HL-60/S4 treated with phorbol 12-myristate 13-acetate at 8.2 ng/mL for 4 days and 3 days (cell line): ENCODE measurements around the gene TIMM17A.

Experiments used
- in situ Hi-C: fragments of 300-500 bp; cut with MboI; formaldehyde crosslinking; loops from 2 replicates; pipeline ENCODE4 v1.15.0; 2022; ENCODE audit warnings: low sequenced_read_pairs

The TIMM17A gene

DNA sequence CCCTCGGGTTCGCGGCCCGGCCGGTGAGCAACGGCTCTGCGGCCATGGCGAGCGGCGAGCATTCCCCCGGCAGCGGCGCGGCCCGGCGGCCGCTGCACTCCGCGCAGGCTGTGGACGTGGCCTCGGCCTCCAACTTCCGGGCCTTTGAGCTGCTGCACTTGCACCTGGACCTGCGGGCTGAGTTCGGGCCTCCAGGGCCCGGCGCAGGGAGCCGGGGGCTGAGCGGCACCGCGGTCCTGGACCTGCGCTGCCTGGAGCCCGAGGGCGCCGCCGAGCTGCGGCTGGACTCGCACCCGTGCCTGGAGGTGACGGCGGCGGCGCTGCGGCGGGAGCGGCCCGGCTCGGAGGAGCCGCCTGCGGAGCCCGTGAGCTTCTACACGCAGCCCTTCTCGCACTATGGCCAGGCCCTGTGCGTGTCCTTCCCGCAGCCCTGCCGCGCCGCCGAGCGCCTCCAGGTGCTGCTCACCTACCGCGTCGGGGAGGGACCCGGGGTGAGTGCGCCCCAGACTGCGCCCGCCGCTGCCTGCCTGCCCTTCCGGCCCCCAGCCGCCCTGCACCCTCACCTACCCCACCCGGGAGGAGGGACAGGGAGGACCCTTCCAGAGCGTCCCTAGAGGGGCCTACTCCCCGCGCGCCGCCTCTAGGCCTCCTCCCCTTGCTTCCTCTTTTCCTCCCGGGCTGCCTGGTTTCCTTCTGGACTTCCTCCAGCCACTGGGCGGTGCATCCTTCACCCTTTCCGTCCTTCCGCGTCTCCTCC is 27.5 kb downstream of the TIMM17A start, which contains the start of gene RNPEP:
TSS of gene RNPEP (plus strand) at position 26 of the 757 bp plus-strand sequence. CDS start at position 45, 19 bp downstream.
- in situ Hi-C loops = no loop called here

DNA sequence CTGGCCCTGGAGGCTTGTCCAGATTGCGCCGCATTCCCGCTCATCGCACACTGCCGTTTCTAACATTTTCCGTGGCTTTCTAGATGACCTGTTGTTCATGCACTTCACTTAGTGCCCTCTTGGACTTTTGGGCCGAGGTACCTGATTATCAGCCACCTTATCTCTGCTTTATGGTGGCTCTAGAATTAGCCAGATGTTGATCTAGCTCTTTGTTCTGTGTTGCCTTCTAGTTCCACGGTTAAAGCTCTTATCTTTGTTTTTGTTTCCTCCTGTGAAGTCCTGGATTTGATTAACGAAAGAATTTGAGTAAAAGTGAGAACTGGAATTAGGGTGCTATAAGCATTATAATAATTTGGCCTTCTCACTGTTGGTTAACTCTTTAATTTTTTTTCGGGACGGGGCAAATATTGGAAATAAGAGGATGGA is 28.1 kb downstream of the TIMM17A start:
- in situ Hi-C loops = no loop called here

DNA sequence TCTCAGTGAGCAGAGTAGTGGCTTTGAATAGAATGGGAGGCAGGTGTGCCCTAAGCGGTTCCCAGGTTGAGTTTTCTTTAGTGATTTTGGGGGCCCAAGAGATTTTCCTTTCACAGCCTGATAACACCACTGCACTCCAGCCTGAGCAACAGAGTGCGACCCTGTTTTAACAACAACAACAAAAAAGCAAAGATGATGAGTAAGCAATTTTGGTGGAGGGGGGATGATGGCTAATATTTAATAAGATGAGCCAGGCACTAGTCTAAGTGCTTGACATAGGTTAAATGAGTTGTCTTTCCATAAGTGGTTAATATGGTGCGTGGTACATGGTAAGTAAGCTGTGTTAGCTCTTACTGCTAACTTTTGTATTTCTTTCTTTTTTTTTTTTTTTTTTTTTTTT is 29.1 kb downstream of the TIMM17A start:
- in situ Hi-C loops = no loop called here

DNA sequence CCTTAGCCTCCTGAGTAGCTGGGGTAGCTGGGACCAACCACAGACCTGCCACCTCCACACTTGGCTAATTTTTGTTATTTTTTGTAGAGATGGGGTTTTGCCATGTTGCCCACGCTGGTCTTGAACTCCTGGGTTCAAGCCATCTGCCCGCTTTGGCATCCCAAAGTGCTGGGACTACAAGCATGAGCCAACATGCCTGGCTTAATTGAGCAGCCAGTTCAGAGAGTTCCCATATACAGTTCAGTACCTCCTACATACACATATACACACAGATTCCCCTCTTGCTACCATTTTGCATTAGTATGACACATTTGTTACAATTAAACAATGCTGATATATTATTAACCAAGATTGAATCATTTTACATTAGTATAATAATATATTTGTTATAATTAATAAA is 30.1 kb downstream of the TIMM17A start:
- in situ Hi-C loops = no loop called here

DNA sequence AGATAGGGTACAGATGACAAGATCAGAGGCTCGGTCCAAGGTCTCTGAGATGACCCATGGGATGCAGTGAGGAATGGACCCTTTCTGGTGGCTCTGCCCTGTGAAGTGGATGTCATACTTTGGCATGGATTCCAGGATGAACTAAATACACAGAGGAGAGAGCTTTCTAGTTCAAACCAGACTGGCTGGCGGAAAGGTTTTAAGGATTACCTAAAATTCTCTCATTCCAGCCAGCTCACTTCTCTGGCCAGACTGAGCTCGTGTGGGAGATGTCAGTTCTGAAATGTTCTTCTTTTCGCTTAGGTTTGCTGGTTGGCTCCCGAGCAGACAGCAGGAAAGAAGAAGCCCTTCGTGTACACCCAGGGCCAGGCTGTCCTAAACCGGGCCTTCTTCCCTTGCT is 33.3 kb downstream of the TIMM17A start:
- in situ Hi-C loops = no loop called here

DNA sequence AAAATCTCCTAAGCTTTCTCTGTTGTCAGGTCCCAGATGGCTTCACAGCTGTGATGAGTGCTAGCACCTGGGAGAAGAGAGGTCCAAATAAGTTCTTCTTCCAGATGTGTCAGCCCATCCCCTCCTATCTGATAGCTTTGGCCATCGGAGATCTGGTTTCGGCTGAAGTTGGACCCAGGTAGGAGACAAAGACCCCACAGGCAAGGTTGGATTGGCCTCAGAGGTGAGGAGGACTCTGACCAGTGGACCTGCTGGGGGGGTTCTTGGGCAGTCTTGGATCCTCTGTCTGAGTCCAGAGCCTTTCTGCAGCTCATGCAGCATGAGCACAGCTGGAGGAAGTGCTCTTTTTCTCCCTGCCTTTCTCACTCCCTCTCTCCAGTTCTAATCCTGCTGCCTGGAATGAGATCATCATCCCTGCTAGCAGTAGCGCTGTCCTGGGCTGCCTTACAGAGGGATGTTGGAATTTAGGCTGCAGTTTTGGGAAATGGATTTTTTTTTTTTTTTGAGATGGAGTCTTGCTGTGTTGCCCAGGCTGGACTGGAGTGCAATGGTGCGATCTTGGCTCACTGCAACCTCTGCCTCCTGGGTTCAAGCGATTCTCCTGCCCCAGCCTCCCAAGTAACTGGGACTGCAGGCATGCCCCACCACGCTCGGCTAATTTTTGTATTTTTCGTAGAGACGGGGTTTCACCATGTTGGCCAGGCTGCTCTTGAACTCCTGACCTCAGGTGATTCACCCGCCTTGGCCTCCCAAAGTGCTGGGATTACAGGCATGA is 34.2 kb downstream of the TIMM17A start:
- in situ Hi-C loops = no loop called here

DNA sequence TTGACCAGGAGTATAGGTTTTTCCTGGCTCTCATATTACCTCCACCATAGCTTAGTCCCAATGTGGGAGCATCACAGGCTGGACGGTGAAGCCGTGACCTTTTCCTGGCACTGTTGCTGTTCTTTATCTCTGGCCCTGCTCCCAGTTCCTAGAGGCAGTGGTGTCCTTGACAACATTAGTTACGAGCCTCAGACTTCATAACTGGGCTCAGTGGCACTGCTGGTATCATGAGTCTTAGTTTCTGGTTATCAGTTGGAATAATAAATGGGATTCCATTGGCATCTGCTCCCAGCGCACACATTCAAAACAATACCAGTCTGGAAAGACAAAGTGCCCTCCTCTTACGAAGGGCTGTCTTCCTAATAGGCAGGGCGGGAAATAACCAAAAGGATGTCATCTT is 35.1 kb downstream of the TIMM17A start:
- in situ Hi-C loops = no loop called here

DNA sequence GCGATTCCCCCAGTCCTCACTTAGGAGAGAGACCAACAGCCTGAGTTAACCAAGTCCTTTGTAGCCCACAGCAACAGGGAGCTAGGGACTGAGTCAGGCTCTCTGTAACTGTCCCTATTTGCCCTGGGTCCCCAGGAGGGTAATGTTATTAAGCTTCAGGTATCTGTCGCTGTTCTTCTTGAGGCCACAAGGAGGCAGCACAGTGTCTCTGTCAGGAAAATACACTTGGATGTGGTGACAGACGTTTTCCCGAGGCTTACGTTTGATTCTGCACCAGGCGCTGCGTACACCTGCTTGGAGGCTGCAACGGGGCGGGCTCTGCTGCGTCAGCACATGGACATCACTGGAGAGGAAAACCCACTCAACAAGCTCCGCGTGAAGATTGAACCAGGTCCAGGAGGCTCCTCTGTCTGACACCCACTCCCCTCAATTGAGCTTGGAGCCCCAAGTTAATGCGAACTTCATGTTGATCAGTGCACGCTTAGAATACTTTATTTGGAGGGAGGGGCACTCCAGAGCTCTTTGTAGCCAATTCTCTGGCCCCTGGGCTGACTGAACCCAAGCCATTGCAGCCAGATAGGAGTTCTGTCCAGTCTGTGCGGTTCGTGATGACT is 44.4 kb downstream of the TIMM17A start:
- in situ Hi-C loops = loop anchor here (5.0 kb wide), 1 partner anchor 118 kb away; no protein-coding TSS in a partner anchor

DNA sequence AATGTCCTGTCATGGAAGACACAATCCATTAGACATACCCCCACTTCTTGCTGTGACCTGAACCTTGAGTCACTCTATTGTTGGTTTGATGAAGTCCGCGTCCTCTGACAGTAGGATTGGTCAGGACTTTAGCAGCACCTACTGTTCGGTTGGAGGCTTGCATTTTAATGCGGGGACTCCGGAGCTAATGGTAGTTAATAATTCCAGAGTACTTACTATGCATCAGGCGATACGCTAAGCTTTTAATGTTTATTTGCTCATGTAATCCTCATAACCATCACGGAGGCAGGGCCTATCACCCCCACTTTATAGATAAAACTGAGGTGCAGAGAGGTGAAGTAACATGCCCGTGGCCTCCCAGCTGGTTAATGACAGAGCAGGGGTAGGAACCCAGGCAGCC is 47.2 kb downstream of the TIMM17A start:
- in situ Hi-C loops = loop anchor here (5.0 kb wide), 1 partner anchor 115 kb away; no protein-coding TSS in a partner anchor

DNA sequence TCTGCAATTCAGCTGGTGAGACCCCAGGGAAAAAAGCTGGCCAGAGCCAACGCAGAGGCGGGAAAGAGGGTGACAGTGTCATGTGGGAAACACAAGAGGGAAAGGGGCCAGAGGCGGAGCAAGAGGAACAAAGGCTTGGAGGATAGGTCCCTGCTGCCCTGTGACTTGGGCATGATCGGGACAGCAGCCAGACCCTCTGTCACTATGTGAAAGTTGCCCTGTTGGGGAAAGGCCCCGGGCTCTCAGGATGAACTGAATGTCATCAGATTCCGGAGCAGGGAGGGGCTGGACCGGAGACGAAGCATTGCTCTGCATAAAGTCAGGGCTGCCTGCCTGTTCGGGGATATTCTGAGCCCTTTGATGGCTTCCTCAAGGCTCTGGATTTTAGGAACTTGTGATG is 49.4 kb downstream of the TIMM17A start:
- in situ Hi-C loops = loop anchor here (5.0 kb wide), 1 partner anchor 113 kb away; no protein-coding TSS in a partner anchor

DNA sequence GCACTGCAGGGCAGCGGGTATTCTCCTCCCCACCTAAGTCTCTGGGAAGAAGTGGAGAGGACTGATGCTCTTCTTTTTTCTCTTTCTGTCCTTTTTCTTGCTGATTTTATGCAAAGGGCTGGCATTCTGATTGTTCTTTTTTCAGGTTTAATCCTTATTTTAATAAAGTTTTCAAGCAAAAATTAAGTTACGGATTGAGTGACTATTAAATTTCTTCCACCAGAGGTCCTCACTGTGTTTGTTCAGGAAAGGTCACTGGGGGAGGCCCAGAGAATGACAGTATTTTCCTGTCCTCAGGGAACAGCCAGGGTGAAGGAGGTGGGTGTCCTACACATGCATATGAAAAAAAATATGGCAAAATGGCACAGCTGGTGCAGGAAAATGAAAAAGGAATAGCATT is 50.7 kb downstream of the TIMM17A start:
- in situ Hi-C loops = no loop called here

DNA sequence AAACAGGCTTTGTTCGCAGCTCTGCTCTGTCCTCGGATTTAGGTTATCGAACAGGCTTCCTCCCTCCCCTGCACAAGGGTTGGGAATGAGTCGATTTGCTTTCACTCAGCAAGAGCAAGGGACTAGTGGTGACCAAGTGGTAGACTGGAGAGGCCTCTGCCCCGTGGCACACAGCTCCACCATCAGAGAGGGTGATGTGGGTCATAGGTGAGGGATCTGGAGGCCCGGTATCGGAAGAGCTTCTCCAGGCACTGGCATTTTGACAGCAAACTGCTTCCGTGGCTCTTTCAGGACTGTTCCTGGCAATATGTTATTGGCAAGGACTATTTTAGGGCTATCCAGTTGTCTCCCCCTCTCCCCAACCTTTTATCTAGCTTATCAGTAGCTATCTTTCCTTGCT is 52.0 kb downstream of the TIMM17A start:
- in situ Hi-C loops = no loop called here

DNA sequence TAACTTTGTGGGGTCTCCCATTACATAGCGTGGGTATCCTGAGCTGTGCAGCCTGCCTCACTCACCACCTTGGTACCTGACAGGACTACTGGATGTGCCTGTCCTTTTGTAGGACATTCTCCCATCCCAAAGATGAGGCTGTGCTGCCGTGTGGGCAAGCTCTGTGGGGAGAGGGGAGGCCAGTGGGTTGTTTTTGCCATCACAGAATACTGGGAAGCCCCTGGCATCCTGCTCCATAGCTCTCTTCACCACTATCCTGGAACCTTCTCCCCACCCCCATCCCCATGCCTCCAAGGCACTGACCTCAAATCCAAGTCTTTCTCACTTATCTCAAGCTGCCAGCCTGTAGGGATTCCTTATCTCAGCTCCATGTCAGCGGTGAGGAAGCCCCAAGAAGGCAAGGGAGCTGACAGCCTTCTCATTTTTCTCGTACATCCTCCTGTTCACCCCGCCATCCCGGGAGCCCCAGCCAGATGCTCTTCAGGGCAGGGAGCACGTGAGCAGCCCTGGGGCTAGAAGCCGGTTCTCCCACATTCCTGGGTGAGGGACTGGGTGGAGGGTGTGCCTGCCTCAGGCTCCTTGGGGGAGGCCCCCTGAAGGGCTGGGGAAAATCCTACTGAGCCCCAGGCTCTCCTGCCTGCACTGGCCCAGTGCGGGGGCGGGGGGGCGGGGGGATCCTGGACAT is 52.6 kb downstream of the TIMM17A start:
- in situ Hi-C loops = no loop called here

DNA sequence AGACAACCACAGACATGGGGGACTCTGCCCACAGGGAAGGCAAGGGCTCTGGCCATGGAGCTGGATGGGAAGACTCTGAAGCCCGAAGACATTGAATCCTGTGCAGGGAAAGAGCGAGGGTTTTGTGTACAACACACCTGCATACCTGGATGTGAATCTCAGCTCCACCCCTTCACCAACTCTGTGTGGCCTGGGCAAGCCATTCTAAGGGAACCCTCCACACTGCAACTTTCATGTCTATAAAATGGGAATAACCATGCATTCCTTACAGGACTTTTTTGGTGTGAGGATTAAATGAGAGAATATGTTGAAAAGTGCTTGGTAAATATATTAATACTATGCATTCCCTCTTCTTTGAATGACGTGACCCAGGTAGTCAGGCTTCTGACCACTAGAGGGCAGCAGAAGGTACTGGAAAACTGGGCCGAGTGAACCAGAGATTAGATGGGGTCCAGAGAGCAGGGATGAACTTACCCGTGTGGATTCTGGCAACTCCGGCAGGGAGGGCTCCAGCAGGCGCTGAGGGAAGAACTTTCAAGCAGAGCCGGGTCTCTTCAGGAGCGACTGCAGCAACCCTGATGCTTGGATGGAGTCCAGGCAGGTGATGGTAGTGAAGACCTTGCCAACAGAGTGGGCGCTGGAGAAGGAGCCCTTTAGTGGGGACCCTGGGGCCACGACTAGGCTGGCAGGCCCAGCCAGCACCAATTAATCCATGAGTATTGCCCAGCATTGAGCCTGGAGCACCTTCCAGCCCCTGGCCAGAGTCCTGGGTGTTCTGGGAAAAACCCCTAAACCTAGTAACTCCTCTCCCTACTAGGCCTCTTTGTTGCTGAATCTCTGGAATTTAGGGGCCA is 54.2 kb downstream of the TIMM17A start:
- in situ Hi-C loops = no loop called here

DNA sequence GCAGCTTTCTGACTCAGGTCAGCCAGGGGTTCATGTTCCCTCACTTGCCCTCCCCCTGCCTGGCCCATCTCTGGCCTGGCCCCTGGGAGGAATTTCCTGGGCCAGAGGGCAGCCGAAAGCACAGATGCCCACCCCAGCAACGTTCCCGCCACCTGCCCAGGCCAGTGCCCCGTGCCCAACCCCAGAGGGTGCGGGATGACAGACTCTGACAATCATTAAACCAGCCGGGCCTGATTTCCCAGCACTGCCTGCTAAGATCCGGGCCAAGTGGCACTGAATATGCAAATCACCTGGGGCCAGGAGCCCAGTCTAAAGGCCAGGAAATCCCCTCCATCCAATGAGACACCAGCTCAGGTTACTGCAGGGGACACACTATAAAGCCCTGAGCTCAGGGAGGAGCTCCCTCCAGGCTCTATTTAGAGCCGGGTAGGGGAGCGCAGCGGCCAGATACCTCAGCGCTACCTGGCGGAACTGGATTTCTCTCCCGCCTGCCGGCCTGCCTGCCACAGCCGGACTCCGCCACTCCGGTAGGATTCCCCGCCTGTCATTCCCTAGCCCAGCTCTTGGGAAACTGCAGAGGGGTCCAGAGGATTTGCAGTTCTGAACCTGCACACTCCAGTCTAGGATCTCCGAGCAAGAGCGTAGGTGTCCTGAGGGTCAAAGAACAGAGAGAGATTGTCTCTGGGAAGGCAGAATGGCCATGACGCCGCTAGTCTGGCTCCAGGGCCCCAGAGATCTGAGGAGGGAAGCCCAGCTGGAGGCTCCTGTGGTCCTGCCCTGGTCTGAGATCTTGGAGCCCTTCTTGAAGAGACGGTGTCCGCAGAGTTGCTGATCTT is 55.1 kb downstream of the TIMM17A start, which contains the start of gene ELF3:
TSS of gene ELF3 (plus strand) at position 408 of the 836 bp plus-strand sequence. CDS start 550 bp downstream, outside the sequence.
- in situ Hi-C loops = no loop called here

DNA sequence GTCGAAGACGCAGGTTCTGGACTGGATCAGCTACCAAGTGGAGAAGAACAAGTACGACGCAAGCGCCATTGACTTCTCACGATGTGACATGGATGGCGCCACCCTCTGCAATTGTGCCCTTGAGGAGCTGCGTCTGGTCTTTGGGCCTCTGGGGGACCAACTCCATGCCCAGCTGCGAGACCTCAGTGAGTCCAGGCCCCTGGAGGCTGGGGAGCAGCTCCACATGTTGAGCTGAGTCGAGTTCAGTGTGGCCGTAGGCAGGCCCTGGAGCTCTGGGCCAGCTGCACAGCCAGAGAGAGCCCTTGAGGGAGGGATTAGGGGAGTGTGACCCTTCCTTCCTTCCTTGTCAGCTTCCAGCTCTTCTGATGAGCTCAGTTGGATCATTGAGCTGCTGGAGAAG is 56.7 kb downstream of the TIMM17A start:
- in situ Hi-C loops = no loop called here

DNA sequence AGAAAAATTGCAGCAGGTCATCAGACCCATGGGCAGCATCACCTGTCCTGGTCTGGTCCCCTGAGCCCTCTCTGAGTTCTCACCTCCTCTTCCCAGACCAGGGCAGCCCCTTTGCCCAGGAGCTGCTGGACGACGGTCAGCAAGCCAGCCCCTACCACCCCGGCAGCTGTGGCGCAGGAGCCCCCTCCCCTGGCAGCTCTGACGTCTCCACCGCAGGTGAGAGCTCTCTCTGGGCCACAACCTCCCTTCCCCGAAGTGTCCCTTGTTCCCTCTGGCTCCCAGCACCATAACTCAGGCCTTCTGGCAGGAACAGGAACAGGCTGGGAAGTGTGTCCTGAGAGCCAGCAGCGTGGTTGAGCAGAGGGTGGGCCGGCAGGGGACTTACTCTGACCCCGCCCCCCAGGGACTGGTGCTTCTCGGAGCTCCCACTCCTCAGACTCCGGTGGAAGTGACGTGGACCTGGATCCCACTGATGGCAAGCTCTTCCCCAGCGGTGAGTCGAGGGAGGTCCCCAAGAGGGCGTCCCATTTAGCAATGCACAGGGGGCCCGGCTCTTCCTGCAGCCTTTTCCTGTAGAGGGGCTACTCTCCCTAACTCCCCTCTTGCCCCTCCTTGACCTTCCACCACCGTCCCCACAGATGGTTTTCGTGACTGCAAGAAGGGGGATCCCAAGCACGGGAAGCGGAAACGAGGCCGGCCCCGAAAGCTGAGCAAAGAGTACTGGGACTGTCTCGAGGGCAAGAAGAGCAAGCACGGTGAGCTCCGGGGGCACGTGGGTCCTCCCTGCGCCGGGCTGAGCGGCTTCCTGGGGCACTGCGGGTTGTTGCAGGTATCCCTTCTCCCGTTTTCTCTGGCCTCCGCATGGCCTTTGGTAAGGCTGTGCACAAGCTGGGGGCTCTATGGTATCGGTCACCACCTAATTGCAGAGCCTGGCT is 57.5 kb downstream of the TIMM17A start:
- in situ Hi-C loops = no loop called here

DNA sequence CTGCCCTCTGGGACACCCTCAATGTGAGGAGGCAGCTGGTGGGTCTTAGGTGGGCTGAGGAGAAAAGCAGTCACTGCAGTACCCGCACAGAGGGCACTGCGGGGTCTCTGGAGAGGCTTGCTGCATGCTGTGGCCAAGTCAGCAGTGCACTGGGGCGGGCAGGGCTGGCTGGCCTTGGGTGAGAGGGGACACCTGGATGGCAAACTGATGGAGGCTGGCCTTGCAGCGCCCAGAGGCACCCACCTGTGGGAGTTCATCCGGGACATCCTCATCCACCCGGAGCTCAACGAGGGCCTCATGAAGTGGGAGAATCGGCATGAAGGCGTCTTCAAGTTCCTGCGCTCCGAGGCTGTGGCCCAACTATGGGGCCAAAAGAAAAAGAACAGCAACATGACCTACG is 58.3 kb downstream of the TIMM17A start:
- in situ Hi-C loops = no loop called here
